HG03196 (cell line): ENCODE measurements around the gene DGKE.

Source experiments
- ATAC-seq: cut with Tn5 transposase; IDR thresholded peaks from one replicate; pipeline ENCODE4 v1.9.1; 2021; ENCODE audit not compliant: unreplicated experiment

DGKE gene

GRCh38 chr17:56833809-56834379 lies at the start of gene DGKE, which contains the start of gene C17orf67:
Gene DGKE (plus strand): TSS chr17:56834151. CDS start chr17:56834796, 645 bp downstream.
Gene C17orf67 (minus strand): TSS chr17:56833920. CDS start chr17:56815810, 18,110 bp downstream.
- ATAC-seq, result peak; percentile 74

DNA sequence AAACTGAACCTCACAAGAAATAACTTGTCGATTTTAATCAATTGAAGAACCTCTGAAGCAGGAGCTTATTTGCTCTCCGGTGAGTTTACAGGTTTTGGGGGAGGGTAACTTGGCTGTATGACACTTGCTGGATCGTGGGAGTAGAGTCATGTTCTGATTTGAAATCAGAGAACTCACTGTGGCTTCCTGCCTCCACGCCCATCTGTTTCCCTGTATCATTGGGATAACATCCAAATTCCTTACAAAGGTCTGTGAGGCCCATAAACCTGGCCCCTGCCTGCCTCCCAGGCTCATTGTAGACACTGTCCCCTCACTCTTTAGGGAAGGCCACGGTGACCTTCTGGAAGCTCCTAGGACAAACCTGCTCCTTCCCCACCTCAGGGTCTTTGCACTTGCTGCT lies 48.5 kb upstream of the DGKE start:
- ATAC-seq, result no peak

GRCh38 chr17:56785997-56786680 lies 47.8 kb upstream of the DGKE start:
- ATAC-seq, result no peak

DNA sequence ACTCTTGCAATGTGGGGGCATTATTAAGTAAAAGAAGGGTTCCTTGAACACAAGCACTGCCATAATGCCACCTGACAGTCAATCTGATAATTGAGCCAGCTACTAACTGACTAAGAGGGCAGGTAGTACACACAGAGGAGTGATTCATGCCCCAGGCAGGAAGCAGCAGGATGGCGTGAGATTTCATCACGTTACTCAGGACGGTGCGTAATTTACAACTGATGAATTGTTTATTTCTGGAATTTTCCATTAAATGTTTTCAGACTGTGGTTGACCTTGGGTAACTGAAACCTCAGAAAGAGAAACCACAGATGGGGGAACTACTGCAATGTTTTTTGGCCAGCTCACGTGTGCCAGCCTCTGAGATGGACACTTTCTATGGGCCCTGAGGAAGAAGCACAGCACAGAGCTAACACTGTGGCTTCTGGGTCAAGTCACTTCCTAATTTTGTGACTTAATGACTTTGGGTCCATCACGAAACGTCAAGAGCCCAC lies 46.9 kb upstream of the DGKE start:
- peak; percentile 86 for ATAC-seq

DNA sequence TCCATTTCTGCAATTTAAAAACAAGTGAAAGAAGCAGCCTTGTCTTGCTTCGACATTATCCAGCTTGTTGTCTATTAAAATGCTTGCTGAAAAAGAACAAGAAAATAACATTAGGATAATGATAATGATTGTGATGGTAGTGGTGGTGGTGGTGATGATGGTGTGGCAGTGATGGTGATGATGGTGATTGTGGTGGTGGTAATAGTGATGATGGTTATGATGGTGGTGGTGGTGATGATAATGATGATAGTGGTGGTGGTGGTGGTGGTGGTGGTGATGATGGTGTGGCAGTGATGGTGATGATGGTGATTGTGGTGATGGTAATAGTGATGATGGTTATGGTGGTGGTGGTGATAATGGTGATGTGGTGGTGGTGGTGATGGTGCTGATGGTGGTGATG lies 41.7 kb upstream of the DGKE start:
- no peak for ATAC-seq

DNA sequence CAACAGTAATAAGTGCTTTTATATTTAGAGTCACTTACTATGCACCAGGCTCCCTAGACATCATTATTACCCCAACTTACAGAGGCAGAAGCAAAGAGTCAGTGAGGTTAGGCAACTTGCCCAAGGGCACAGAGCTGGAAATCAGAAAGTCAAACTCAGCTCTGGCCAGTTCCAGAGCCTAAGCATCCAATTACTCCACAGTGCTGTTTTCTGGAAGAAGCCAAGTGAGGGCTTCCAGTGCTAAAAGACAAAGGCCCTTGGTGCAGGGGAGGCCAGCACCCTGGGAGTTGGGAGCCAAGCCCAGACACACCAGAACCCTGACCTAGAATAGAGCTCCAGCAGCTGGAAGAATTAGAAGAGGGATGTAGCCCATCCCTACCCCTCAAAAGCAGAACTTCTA lies 40.4 kb upstream of the DGKE start:
- ATAC-seq, result no peak

- ATAC-seq, result no peak
Observed at GRCh38 chr17:56793957-56794356, 40.0 kb upstream of the DGKE start.

DNA sequence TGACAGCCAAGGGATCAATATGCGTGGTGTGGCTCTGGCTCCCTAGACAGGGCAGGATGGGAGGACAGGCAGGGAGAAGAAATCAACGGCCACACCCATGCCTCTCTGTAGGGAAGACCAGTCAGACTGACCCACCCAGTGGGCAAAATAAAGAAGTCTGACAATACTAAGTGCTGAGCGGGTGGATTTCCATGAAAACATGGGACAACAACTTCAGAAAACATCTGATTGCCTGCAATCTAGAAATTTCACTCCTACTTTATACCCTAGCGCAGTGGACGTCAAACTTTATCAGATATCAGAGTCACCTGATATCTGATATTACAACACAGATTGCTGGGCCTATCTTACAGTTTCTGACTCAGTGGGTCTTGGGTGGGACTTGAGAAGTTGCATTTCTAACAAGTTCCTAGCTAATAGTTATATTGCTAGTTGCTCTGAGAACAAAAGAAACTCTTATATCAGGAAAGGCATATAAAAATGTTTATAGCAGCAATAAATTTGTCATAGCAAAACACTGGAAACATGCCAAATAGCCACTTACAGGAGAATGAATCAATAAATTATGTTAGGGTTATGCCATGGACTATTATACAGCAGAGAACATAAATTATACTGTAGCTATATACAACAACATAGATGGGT lies 38.6 kb upstream of the DGKE start:
- ATAC-seq, result no peak

DNA sequence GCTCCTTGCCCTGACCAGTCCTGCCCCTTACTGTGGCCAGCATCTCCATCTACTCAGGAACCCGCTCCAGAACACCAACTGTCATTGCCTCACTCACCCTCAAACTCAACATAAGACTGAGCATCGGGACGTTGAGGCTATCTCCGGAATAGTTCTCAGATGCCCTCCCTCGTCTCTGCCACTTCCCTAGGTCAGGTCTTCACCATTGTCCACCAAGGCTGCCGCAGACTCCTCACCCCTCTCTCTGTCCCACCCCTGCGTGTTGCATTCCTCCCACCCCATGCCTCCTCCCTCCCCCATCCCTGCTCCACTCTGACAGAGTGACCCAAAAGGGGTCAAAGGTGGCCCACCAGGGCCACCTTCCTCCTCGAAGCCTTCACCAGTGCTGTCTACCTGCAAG lies 37.4 kb upstream of the DGKE start:
- no peak for ATAC-seq

DNA sequence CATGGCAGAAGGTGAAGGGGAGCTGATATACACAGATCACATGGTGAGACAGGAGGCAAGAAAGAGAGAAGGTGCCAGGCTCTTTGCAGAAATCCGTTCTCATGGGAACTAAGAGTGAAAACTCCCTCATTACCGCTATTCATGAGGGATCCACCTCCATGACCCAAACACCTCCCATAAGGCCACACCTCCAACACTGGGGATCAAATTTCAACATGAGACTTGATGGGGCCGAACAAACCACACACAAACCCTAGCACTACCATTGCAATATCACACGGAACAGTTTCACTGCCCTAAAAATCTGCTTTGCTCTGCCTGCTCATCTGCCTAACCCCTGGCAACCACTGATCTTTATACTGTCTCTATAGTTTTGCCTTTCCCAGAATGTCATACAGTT lies 35.0 kb upstream of the DGKE start:
- ATAC-seq, result no peak

- no peak for ATAC-seq
Observed at GRCh38 chr17:56801459-56802178, 32.3 kb upstream of the DGKE start.

DNA sequence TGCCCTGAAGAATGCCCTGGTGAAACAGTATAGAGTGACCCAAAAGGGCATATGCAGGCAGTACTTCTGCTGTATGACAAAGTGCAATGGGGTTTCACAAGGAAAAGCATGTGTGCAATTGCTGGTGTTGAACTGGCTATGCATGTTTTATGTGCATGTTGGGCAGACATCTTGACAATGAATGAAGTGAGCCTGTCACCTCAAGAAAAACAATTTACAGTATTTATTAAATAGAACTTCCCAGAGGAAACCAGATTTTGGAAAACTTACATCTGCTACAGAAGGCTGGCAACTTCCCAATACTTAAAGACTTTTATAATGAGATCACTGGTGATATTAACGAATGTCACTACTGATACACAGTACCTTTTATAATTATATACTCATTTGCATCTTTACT lies 30.9 kb upstream of the DGKE start:
- ATAC-seq, result no peak

DNA sequence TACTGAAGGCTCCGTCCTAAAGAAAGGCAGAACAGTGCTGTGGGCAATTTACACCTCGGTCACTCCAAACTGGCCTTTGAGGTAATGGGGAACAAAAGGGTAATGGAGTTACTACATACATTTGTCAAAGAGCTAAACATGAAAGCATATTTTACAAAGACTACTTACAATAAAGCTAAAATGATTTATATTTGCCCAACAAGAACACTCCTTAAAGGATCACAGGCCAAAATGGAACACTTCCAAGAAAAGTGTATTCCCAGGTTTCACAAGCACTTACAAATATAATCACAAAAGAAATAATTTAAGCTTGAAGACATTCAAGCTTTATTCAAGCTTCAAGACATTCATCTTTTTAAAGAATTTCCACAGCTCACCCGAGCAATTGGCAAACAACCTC lies 29.5 kb upstream of the DGKE start:
- ATAC-seq, result no peak

GRCh38 chr17:56806949-56807348 lies 27.0 kb upstream of the DGKE start:
- ATAC-seq, result no peak

DNA sequence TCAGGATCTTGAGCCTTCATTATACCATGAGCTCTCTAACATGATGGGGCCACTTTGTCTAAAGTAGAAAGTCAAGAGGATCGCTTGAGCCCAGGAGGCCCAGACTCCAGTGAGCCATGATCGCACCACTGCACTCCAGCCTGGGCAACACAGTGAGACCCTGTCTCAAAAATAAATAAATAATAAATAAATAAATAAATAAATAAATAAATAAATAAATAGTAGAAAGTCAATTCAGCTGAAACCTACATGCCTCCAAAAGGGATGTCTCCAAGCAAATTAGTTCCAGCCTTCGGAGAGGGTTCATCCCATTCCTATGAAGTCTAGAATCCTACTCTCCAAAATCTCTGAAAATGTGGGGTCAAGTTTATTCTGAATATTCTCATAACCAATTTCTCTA lies 26.2 kb upstream of the DGKE start:
- no peak for ATAC-seq

GRCh38 chr17:56808503-56808902 lies 25.4 kb upstream of the DGKE start:
- ATAC-seq, result no peak

GRCh38 chr17:56809106-56809819 lies 24.7 kb upstream of the DGKE start:
- no peak for ATAC-seq

GRCh38 chr17:56809820-56810179 lies 24.2 kb upstream of the DGKE start:
- ATAC-seq, result no peak

GRCh38 chr17:56810343-56810742 lies 23.6 kb upstream of the DGKE start:
- ATAC-seq, result no peak

DNA sequence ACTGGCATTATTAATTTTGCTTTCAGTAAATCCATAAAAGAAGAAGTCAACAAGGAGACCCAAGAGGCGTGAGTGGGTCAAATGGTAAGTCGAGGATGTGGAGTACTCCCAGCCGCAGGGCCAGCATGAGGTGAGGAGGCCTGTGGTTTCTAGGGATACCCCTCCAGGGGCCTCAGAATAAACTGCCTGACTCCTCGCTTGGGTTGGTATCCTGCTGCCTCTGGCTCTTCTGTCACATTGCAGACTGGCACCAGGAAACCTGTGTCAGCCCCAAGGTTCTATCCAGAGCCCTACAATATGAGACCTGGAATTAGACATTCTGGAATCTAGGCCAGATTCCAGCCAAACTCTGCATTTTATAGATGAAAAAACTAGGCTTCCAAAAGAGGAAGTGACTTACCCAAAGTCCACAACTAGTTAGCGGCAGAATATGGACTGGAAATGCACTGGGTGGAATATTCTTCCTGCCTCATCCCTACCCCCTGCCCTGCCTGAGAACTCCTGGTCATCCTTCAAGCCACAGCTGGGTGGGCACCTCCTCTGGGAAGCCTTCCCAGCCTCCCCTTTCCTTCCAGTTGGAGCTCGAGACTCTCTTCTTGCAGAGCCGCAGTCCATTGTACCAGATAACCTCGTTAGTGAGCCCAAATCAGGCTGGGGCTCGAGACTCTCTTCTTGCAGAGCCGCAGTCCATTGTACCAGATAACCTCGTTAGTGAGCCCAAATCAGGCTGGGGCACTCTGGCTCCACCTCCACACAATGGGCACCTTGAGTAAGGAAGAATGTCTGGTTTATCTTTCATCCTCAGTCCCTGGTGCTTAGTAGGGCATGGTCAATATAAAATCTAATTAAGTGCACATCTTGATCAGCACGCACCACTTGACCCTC lies 22.8 kb upstream of the DGKE start:
- no peak for ATAC-seq
